ENCODE data around the gene IKZF3. TPM values are rescaled to one million over a fixed set of nuclear protein-coding genes. Genes with fewer than 3 reads are reported as not detected.
"Not testable (repeated sequence)": the region's sequence is repeated elsewhere in the genome, so short reads cannot be mapped to it uniquely, and the experiment has no call there.

IKZF3 gene
- total and polyA plus RNA-seq, 8 donors, result 0.12 to 1.2 (median 0.61) TPM

DNA sequence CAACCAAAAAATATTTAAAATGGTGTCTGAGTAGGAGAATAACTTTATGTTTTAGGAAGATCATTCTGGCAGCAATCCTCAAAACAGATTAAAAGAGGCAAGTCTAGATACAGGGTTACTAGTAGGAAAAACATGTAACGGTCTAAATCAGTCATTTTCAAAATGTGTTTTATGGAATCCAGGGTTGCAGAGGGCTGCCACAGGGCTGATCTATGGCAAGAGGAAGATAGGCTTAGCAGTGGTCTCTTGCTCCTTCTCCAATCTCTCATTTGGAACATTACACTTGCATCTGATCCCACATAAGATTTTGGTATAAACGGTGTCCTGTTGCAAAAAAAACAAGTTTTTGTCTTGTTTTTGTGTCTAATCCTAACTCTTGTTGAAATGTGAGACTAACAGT lies 9.2 kb downstream of the IKZF3 start:
- no peak overlapping the region for H3K27ac ChIP-seq
- no peaks in the 10 kb centered on the region for H3K4me1 ChIP-seq
- H3K36me3 ChIP-seq, result no peaks in the 10 kb centered on the region
- FAIRE-seq, result no peak
- WGBS, 2 donors, result 70 to 75% methylated on average over 2 of the region's 2 CpGs
- TF ChIP-seq, protein P1, sequence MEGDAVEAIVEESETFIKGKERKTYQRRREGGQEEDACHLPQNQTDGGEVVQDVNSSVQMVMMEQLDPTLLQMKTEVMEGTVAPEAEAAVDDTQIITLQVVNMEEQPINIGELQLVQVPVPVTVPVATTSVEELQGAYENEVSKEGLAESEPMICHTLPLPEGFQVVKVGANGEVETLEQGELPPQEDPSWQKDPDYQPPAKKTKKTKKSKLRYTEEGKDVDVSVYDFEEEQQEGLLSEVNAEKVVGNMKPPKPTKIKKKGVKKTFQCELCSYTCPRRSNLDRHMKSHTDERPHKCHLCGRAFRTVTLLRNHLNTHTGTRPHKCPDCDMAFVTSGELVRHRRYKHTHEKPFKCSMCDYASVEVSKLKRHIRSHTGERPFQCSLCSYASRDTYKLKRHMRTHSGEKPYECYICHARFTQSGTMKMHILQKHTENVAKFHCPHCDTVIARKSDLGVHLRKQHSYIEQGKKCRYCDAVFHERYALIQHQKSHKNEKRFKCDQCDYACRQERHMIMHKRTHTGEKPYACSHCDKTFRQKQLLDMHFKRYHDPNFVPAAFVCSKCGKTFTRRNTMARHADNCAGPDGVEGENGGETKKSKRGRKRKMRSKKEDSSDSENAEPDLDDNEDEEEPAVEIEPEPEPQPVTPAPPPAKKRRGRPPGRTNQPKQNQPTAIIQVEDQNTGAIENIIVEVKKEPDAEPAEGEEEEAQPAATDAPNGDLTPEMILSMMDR (IDR thresholded peaks at IDR 0.05), result no peak
- DNase-seq, result no peak
- no peak overlapping the region for H3K4me3 ChIP-seq
- no peak for ATAC-seq
- H3K27me3 ChIP-seq, result peaks cover 0 to 8% (median 0%) of the 10 kb centered on the region in 4 donors
- H3K9me3 ChIP-seq, result no peaks in the 10 kb centered on the region
- intact Hi-C loops (cut with DNase I), result no loop called here

DNA sequence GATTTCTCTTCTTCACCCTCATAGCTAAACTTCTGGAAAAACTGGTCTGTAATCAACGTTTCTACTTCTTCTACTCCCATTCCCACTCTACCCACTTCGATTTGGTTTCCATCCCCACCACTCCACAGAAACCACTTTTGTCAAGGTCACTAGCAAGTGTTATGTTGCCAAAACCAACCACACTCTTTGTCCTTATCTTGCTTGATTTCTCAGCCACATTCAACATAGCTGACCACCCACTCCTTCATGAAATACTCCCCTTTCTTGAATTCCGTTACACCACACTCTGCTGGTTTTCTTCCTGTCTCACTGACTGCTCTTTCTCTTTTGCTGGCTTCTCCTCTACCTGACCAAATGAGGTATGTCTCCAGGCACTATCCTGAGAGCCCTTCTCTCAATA lies 11.9 kb downstream of the IKZF3 start:
- DNase-seq (no peak), FAIRE-seq (no peak), ATAC-seq (no peak)
- TF ChIP-seq, protein P1 (IDR thresholded peaks at IDR 0.05), result no peak
- no peaks in the 10 kb centered on the region for H3K4me1 ChIP-seq
- H3K4me3 ChIP-seq, result no peak overlapping the region
- intact Hi-C loops (cut with DNase I), result no loop called here
- H3K36me3 ChIP-seq, result no peaks in the 10 kb centered on the region
- H3K9me3 ChIP-seq, result no peaks in the 10 kb centered on the region
- peaks cover 0 to 3% (median 0%) of the 10 kb centered on the region in 4 donors for H3K27me3 ChIP-seq
- no peak overlapping the region for H3K27ac ChIP-seq
- 22 to 35% methylated on average over 3 of the region's 3 CpGs for WGBS, 2 donors

DNA sequence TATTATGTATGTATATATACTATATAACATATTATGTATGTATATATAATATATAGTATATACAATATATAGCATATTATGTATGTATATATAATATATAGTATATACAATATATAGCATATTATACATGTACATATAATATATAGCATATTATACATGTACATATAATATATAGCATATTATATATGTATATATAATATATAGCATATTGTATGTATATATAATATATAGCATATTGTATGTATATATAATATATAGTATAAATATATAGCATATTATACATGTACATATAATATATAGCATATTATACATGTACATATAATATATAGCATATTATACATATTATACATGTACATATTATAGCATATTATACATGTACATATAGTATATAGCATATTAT lies 13.9 kb downstream of the IKZF3 start:
- intact Hi-C loops (cut with DNase I); ATAC-seq; H3K27ac ChIP-seq; H3K36me3 ChIP-seq; H3K27me3 ChIP-seq; H3K9me3 ChIP-seq; DNase-seq; H3K4me1 ChIP-seq; H3K4me3 ChIP-seq: not testable (repeated sequence)
- FAIRE-seq, result peak; percentile 99

DNA sequence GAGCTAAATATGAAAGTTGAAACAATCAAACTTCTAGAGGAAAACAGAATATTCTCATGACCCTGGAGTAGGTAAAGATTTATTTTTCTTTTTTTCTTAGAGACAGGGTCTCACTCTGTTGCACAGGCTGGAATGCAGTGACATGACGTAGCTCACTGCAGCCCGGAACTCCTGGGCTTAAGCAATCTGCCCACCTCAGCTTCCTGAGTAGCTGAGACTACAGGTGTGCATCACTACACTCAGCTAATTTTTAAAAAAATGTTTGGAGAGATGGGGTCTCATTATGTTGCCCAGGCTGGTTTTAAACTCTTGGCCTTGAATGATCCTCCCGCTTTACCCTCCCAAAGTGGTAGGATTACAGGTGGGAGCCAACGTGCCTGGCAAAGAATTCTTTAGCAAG lies 15.5 kb downstream of the IKZF3 start:
- no peak for FAIRE-seq
- DNase-seq, result no peak
- no peak overlapping the region for H3K4me3 ChIP-seq
- intact Hi-C loops (cut with DNase I), result no loop called here
- H3K36me3 ChIP-seq, result no peaks in the 10 kb centered on the region
- H3K4me1 ChIP-seq, result no peaks in the 10 kb centered on the region
- no peak overlapping the region for H3K27ac ChIP-seq
- no peak for ATAC-seq
- H3K27me3 ChIP-seq, result peaks cover 0 to 8% (median 2%) of the 10 kb centered on the region in 4 donors
- TF ChIP-seq, protein P1 (IDR thresholded peaks at IDR 0.05), result no peak
- H3K9me3 ChIP-seq, result no peaks in the 10 kb centered on the region
- 82 to 83% methylated on average over 4 of the region's 4 CpGs for WGBS, 2 donors

DNA sequence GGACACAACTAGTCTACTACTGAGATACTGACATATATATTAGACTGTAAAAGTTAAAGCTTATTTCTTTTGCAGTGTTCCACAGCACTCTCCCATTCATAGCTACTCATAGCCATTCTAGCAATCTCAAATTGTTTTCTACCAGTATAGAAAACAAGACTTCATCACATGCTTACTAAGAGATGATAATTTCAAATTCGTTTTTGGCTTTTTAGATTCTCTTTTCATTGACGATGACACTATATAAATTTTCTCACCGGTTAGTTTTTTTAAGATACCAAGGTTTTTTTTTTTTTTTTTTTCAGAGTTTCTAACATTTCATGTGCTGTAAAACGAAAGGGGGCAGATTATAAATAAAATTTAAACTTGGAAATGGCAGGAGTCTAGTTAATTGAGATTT lies 17.9 kb downstream of the IKZF3 start:
- peaks cover 0 to 8% (median 2%) of the 10 kb centered on the region in 4 donors for H3K27me3 ChIP-seq
- no peak overlapping the region for H3K4me3 ChIP-seq
- WGBS, 2 donors, result 60 to 66% methylated on average over 4 of the region's 4 CpGs
- TF ChIP-seq, protein P1 (IDR thresholded peaks at IDR 0.05), result no peak
- DNase-seq (no peak), ATAC-seq (no peak), FAIRE-seq (no peak)
- H3K4me1 ChIP-seq, result no peaks in the 10 kb centered on the region
- H3K36me3 ChIP-seq, result no peaks in the 10 kb centered on the region
- H3K9me3 ChIP-seq, result no peaks in the 10 kb centered on the region
- H3K27ac ChIP-seq, result no peak overlapping the region
- intact Hi-C loops (cut with DNase I), result no loop called here
